Liver (tissue), 9 donors: ENCODE results near the gene NUDT1. TPM values are rescaled to one million over a fixed set of nuclear protein-coding genes. Genes with fewer than 3 reads are reported as not detected.

Experiments
- DNase-seq: peaks from one replicate; pipeline ENCODE4 v3.0.0-alpha.2; 2017; ENCODE audit warnings: low spot score
- H3K27ac ChIP-seq, 2 donors: one replicate each; pipeline ENCODE4 v1.7.0; 2013; ENCODE audit warnings: inconsistent platforms in 2 of 2, low read length in 2 of 2, control low read depth in 1 of 2, low read depth in 1 of 2, mild to moderate bottlenecking in 1 of 2
- H3K27me3 ChIP-seq, 4 donors: one replicate each; pipeline versions ENCODE4 v1.6.1 to v1.7.0; 2013; ENCODE audit warnings: low read length in 3 of 4, inconsistent platforms in 1 of 4, mild to moderate bottlenecking in 1 of 4, moderate library complexity in 1 of 4; ENCODE audit not compliant: control insufficient read depth in 4 of 4, insufficient read depth in 4 of 4
- H3K36me3 ChIP-seq, 4 donors: one replicate each; pipeline versions ENCODE4 v1.6.1 to v1.7.0; 2013; ENCODE audit warnings: low read length in 3 of 4, mild to moderate bottlenecking in 3 of 4, low read depth in 1 of 4, moderate library complexity in 1 of 4; ENCODE audit not compliant: control insufficient read depth in 4 of 4, insufficient read depth in 3 of 4
- H3K4me1 ChIP-seq, 4 donors: one replicate each; pipeline versions ENCODE4 v1.6.1 to v1.7.0; 2013; ENCODE audit warnings: low read length in 3 of 4, mild to moderate bottlenecking in 3 of 4, moderate library complexity in 1 of 4; ENCODE audit not compliant: control insufficient read depth in 4 of 4, insufficient read depth in 4 of 4
- H3K4me3 ChIP-seq, 3 donors: one replicate each; pipeline versions ENCODE4 v1.6.1 to v1.7.0; 2013; ENCODE audit warnings: low read length in 3 of 3, control low read depth in 1 of 3, low read depth in 1 of 3, mild to moderate bottlenecking in 1 of 3
- H3K9ac ChIP-seq, 2 donors: one replicate each; pipeline ENCODE4 v1.7.0; 2013; ENCODE audit warnings: low read length in 2 of 2, mild to moderate bottlenecking in 2 of 2, moderate library complexity in 2 of 2, control low read depth in 1 of 2, low read depth in 1 of 2
- H3K9me3 ChIP-seq, 4 donors: one replicate each; pipeline versions ENCODE4 v1.6.1 to v1.7.0; 2013; ENCODE audit warnings: low read length in 3 of 4; ENCODE audit not compliant: control insufficient read depth in 4 of 4
- ATF3 ChIP-seq: IDR thresholded peaks from 2 replicates; pipeline ENCODE4 v1.6.1; 2016; ENCODE audit warnings: antibody characterized with exemption
- CTCF ChIP-seq: fragments of 150-350 bp; IDR thresholded peaks from 2 replicates; pipeline ENCODE4 v1.5.1; 2017; ENCODE audit warnings: improper control_type of control experiment, low read depth, low read length; ENCODE audit not compliant: missing input control
- EGR1 ChIP-seq, 2 donors: IDR thresholded peaks; 2 replicates each; pipeline ENCODE4 v1.6.1; 2016 to 2018; ENCODE audit warnings: antibody characterized with exemption in 2 of 2, low read depth in 2 of 2
- FOXA1 ChIP-seq: IDR thresholded peaks from 2 replicates; pipeline ENCODE4 v1.6.1; 2016; ENCODE audit warnings: antibody characterized with exemption
- FOXA2 ChIP-seq: IDR thresholded peaks from 2 replicates; pipeline ENCODE4 v1.6.1; 2016; ENCODE audit warnings: antibody characterized with exemption
- GABPA ChIP-seq, 2 donors: IDR thresholded peaks in 1 of 2; conservative IDR thresholded peaks in 1 of 2; 2 replicates each; pipeline ENCODE4 v1.6.1; 2016; ENCODE audit warnings: antibody characterized with exemption in 2 of 2, mild to moderate bottlenecking in 1 of 2, moderate library complexity in 1 of 2
- HNF4A ChIP-seq, 2 donors: conservative IDR thresholded peaks; 2 replicates each; pipeline ENCODE4 v1.6.1; 2016; ENCODE audit warnings: antibody characterized with exemption in 2 of 2, mild to moderate bottlenecking in 2 of 2
- HNF4G ChIP-seq: IDR thresholded peaks from 2 replicates; pipeline ENCODE4 v1.6.1; 2016; ENCODE audit warnings: antibody characterized with exemption
- JUND ChIP-seq, 2 donors: IDR thresholded peaks; 2 replicates each; pipeline ENCODE4 v1.6.1; 2016; ENCODE audit warnings: antibody characterized with exemption in 2 of 2
- MAX ChIP-seq: IDR thresholded peaks from 2 replicates; pipeline ENCODE4 v1.6.1; 2016; ENCODE audit warnings: antibody characterized with exemption
- NR2F2 ChIP-seq: IDR thresholded peaks from 2 replicates; pipeline ENCODE4 v1.6.1; 2016; ENCODE audit warnings: antibody characterized with exemption
- RAD21 ChIP-seq, 2 donors: IDR thresholded peaks; 2 replicates each; pipeline ENCODE4 v1.6.1; 2016; ENCODE audit warnings: antibody characterized with exemption in 2 of 2, mild to moderate bottlenecking in 2 of 2
- REST ChIP-seq: IDR thresholded peaks from 2 replicates; pipeline ENCODE4 v1.6.1; 2016; ENCODE audit warnings: antibody characterized with exemption, mild to moderate bottlenecking
- RXRA ChIP-seq, 2 donors: IDR thresholded peaks; 2 replicates each; pipeline ENCODE4 v1.6.1; 2017 to 2018; ENCODE audit warnings: antibody characterized with exemption in 2 of 2, mild to moderate bottlenecking in 1 of 2
- SP1 ChIP-seq: IDR thresholded peaks from 2 replicates; pipeline ENCODE4 v1.6.1; 2018; ENCODE audit warnings: antibody characterized with exemption, mild to moderate bottlenecking
- TAF1 ChIP-seq: conservative IDR thresholded peaks from 2 replicates; pipeline ENCODE4 v1.6.1; 2016; ENCODE audit warnings: antibody characterized with exemption, mild to moderate bottlenecking
- YY1 ChIP-seq: IDR thresholded peaks from 2 replicates; pipeline ENCODE4 v1.6.1; 2016; ENCODE audit warnings: antibody characterized with exemption, mild to moderate bottlenecking
- ZBTB33 ChIP-seq: IDR thresholded peaks from 2 replicates; pipeline ENCODE4 v1.6.1; 2016; ENCODE audit warnings: antibody characterized with exemption
- WGBS: extraction: QIAGEN DNeasy Blood & Tissue Kit; methylation state at CpG from one replicate; pipeline ENCODE4 v1.1.7; 2013; 5-methylcytosine and 5-hydroxymethylcytosine counted together
- polyA plus RNA-seq, 2 donors: library from polyadenylated mRNA; stranded (reverse) in 1 of 2; unstranded in 1 of 2; fragments of 200-250 nt in 1 of 2; fragments of >200 nt in 1 of 2; fragmentation: Nextera tagmentation in 1 of 2; extraction: Ambion mirVana in 1 of 2; gene quantifications; one replicate each; pipeline versions ENCODE4 v1.2.1 to v1.2.3, GENCODE V29; 2013 to 2015
- total RNA-seq, 2 donors: library from RNA; depleted of rRNA; stranded (reverse); fragments of >200 nt; gene quantifications; one replicate each; pipeline ENCODE4 v1.2.3, GENCODE V29; 2014
- donor health status: healthy.
- donor health status: healthy.
- donor health status: healthy.
- donor health status: healthy.
- donor health status: healthy.

NUDT1 gene
- total and polyA plus RNA-seq, 4 donors, result 1.0 to 22.3 (median 3.1) TPM

GRCh38 chr7:2270495-2270894, 28.5 kb downstream of the NUDT1 start:
- no peaks in the 10 kb centered on the region for H3K9me3 ChIP-seq
- no peak overlapping the region for H3K9ac ChIP-seq
- WGBS, result 86% methylated on average over 8 of the region's 8 CpGs
- no peaks in the 10 kb centered on the region for H3K4me1 ChIP-seq
- no peak overlapping the region for H3K27ac ChIP-seq
- H3K4me3 ChIP-seq, result no peak overlapping the region
- no peak for TF ChIP-seq SP1
- no peak for TF ChIP-seq ATF3
- no peak for TF ChIP-seq MAX
- no peak for TF ChIP-seq JUND (IDR thresholded peaks at IDR 0.05)
- no peak for TF ChIP-seq HNF4A (conservative IDR thresholded peaks at IDR 0.05)
- no peak for TF ChIP-seq HNF4G
- TF ChIP-seq GABPA (IDR thresholded peaks at IDR 0.05 in 1 of 2, conservative IDR thresholded peaks at IDR 0.05 in 1 of 2), result no peak
- no peak for TF ChIP-seq YY1
- TF ChIP-seq RAD21 (IDR thresholded peaks at IDR 0.05), result no peak
- no peak for TF ChIP-seq FOXA2
- TF ChIP-seq TAF1, result no peak
- no peak for TF ChIP-seq NR2F2
- no peak for TF ChIP-seq EGR1 (IDR thresholded peaks at IDR 0.05; ENCODE audit: low read depth in 2 of 2)
- TF ChIP-seq RXRA (IDR thresholded peaks at IDR 0.05), result no peak
- no peak for TF ChIP-seq CTCF
- no peak for TF ChIP-seq FOXA1
- TF ChIP-seq REST, result no peak
- no peak for TF ChIP-seq ZBTB33
- DNase-seq, result no peak
- H3K27me3 ChIP-seq, result no peaks in the 10 kb centered on the region
- peaks cover 0 to 13% (median 7%) of the 10 kb centered on the region in 4 donors for H3K36me3 ChIP-seq
